ENCODE measurements around the gene LENEP. TPM values are rescaled to one million over a fixed set of nuclear protein-coding genes. Genes with fewer than 3 reads are reported as not detected.

LENEP gene
- polyA plus RNA-seq, 2 of the 4 experiments (the other 2 are of a cell fraction): not detected

- no peak for TF ChIP-seq BCL3 (IDR thresholded peaks at IDR 0.05)
- no peak for TF ChIP-seq ZFP36 (IDR thresholded peaks at IDR 0.05; ENCODE audit: borderline replicate concordance, partially characterized antibody)
- no peak for TF ChIP-seq MAFK (IDR thresholded peaks at IDR 0.05; ENCODE audit: partially characterized antibody)
- TF ChIP-seq MAZ (IDR thresholded peaks at IDR 0.05; ENCODE audit: borderline replicate concordance, low read depth, low read length): no peak
- no peak for TF ChIP-seq GATA3 (IDR thresholded peaks at IDR 0.05; ENCODE audit: borderline replicate concordance)
- TF ChIP-seq NR3C1 (IDR thresholded peaks at IDR 0.05): no peak
- no peak for TF ChIP-seq ZC3H11A (IDR thresholded peaks at IDR 0.05)
Measured at GRCh38 chr1:155009742-155010141, 16.4 kb downstream of the LENEP start (continued).

GRCh38 chr1:155010211-155010918 lies 17.0 kb downstream of the LENEP start:
- FAIRE-seq (no peak), DNase-seq (ENCODE audit: low read depth in 1 of 2, low spot score in 1 of 2) (no peak), ATAC-seq (no peak)
- peaks cover 93% of the 10 kb centered on the region for H3K4me1 ChIP-seq
- H3K27ac ChIP-seq: peak overlapping the region; percentile 67 to 100; a peak in 4 of 6 replicates
- H3K4me3 ChIP-seq: no peak overlapping the region
- 76% methylated on average over 11 of the region's 11 CpGs for WGBS (ENCODE audit: missing lambda C conversion rate)
- no peaks in the 10 kb centered on the region for H3K9me3 ChIP-seq
- no peak for TF ChIP-seq ZNF302 (CRISPR knock-in tag; IDR thresholded peaks at IDR 0.05)
- TF ChIP-seq HEYL (CRISPR knock-in tag; IDR thresholded peaks at IDR 0.05): no peak
- no peak for TF ChIP-seq CHD2 (IDR thresholded peaks at IDR 0.05; ENCODE audit: low read length, partially characterized antibody)
- no peak for TF ChIP-seq MAX (IDR thresholded peaks at IDR 0.05)
- no peak for TF ChIP-seq KDM1A (IDR thresholded peaks at IDR 0.05; ENCODE audit: low read depth)
- TF ChIP-seq MAFK (IDR thresholded peaks at IDR 0.05; ENCODE audit: partially characterized antibody): no peak
- TF ChIP-seq EHF (CRISPR knock-in tag; IDR thresholded peaks at IDR 0.05): no peak
- no peak for TF ChIP-seq HES2 (IDR thresholded peaks at IDR 0.05)
- no peak for TF ChIP-seq ZSCAN20 (CRISPR knock-in tag; IDR thresholded peaks at IDR 0.05)
- no peak for TF ChIP-seq PBX3 (IDR thresholded peaks at IDR 0.05)
- no peak for TF ChIP-seq E2F6 (IDR thresholded peaks at IDR 0.05; ENCODE audit: borderline replicate concordance, low read depth)
- peak overlapping the region; percentile 59 for H3K4me2 ChIP-seq
- ChIA-PET CTCF (interaction anchor here (0.5 to 1.3 kb wide), 2 partner anchors 75 to 232 kb away, joined by 3 read pairs; no protein-coding TSS in a partner anchor), POLR2A (interaction anchor here (0.6 to 1.1 kb wide), 2 partner anchors 9 to 17 kb away, joined by 3 to 8 read pairs; partner anchors contain the start of gene LENEP)

- H3K4me1 ChIP-seq: peaks cover 93% of the 10 kb centered on the region
- CTCF ChIA-PET: interaction anchor here (1.3 kb wide), 1 partner anchor 74 kb away, joined by 3 read pairs; no protein-coding TSS in a partner anchor
- POLR2A ChIA-PET: interaction anchor here (1.1 kb wide), 1 partner anchor 10 kb away, joined by 3 read pairs; no protein-coding TSS in a partner anchor
Measured at GRCh38 chr1:155011004-155011416, 17.6 kb downstream of the LENEP start.

More at GRCh38 chr1:155011004-155011416, 17.6 kb downstream of the LENEP start:
- DNase-seq (ENCODE audit: low read depth in 1 of 2, low spot score in 1 of 2) (no peak), FAIRE-seq (no peak), ATAC-seq (no peak)
- Histone ChIP-seq H3K4me2 (peak overlapping the region; percentile 59), H3K27ac (peak overlapping the region; percentile 67 to 100), H3K9me3 (no peaks in the 10 kb centered on the region), H3K4me3 (no peak overlapping the region)
- 93% methylated on average over 4 of the region's 5 CpGs for WGBS (ENCODE audit: missing lambda C conversion rate)
- TF ChIP-seq PHF8 (IDR thresholded peaks at IDR 0.05; ENCODE audit: borderline replicate concordance, low read depth): no peak
- TF ChIP-seq CBX2 (IDR thresholded peaks at IDR 0.05; ENCODE audit: borderline replicate concordance, low read depth): no peak
- TF ChIP-seq SREBF2 (IDR thresholded peaks at IDR 0.05): no peak
- no peak for TF ChIP-seq BHLHE40 (IDR thresholded peaks at IDR 0.05; ENCODE audit: low read depth, low read length)
- no peak for TF ChIP-seq HOXB5 (CRISPR knock-in tag; IDR thresholded peaks at IDR 0.05)
- TF ChIP-seq USF2 (IDR thresholded peaks at IDR 0.05): no peak
- no peak for TF ChIP-seq E2F6 (IDR thresholded peaks at IDR 0.05; ENCODE audit: borderline replicate concordance, low read depth)
- no peak for TF ChIP-seq GATA3 (IDR thresholded peaks at IDR 0.05; ENCODE audit: borderline replicate concordance)
- TF ChIP-seq RFX5 (IDR thresholded peaks at IDR 0.05): no peak
- no peak for TF ChIP-seq ZC3H11A (IDR thresholded peaks at IDR 0.05)
- no peak for TF ChIP-seq TP53 (CRISPR knock-in tag; IDR thresholded peaks at IDR 0.05)

Data from A549 (cell line).